Astrocyte (in vitro differentiated cells and primary cell): ENCODE data around the gene ICAM1.

Experiments used
- CTCF ChIP-seq: IDR thresholded peaks from 2 replicates; pipeline ENCODE4 v1.5.1; 2011; ENCODE audit warnings: low read depth, mild to moderate bottlenecking, inconsistent platforms, low read length, moderate library complexity; ENCODE audit not compliant: insufficient read depth
- EZH2 ChIP-seq: IDR thresholded peaks from 2 replicates; pipeline ENCODE4 v1.6.1; 2012; ENCODE audit warnings: mild to moderate bottlenecking, low read length, inconsistent platforms; ENCODE audit not compliant: insufficient read depth

GRCh38 chr19:10295847-10296591, 25.1 kb downstream of the ICAM1 start:
- TF ChIP-seq CTCF (no peak), EZH2 (peak; percentile 65)
